Heart left ventricle (tissue), 16 donors: Measurements from ENCODE around the gene FYN. TPM values are rescaled to one million over a fixed set of nuclear protein-coding genes. Genes with fewer than 3 reads are reported as not detected.
A peak's percentile ranks its signal among the peaks of the same experiment; 100 is the strongest.
"Not testable (repeated sequence)": the region's sequence is repeated elsewhere in the genome, so short reads cannot be mapped to it uniquely, and the experiment has no call there.

ENCODE experiments used
- ATAC-seq, 4 donors: fragments of 200-7000 bp; cut with Tn5 transposase; one replicate each; pipeline ENCODE4 v1.9.1; 2020 to 2022; ENCODE audit warnings: moderate library complexity in 4 of 4, mild to moderate bottlenecking in 3 of 4, moderate number of reproducible peaks in 1 of 4
- DNase-seq, 5 donors: peaks; one replicate each; pipeline ENCODE4 v3.0.0-alpha.2; 2020
- H3K27ac ChIP-seq, 12 donors: fragments of 200-600 bp; sonication (generic) in 4 of 12; one replicate each; pipeline versions ENCODE4 v1.5.0 to v1.8.0; 2016 to 2022; ENCODE audit warnings: mild to moderate bottlenecking in 2 of 12
- H3K27me3 ChIP-seq, 9 donors: fragments of 200-600 bp; sonication (generic) in 2 of 9; one replicate each; pipeline versions ENCODE4 v1.5.1 to v1.8.0; 2016 to 2022; ENCODE audit warnings: mild to moderate bottlenecking in 3 of 9
- H3K36me3 ChIP-seq, 9 donors: fragments of 200-600 bp; sonication (generic) in 2 of 9; one replicate each; pipeline versions ENCODE4 v1.5.0 to v1.8.0; 2018 to 2022; ENCODE audit warnings: mild to moderate bottlenecking in 2 of 9
- H3K4me1 ChIP-seq, 12 donors: fragments of 200-600 bp; sonication (generic) in 4 of 12; one replicate each; pipeline versions ENCODE4 v1.5.0 to v1.8.0; 2016 to 2022; ENCODE audit warnings: mild to moderate bottlenecking in 3 of 12
- H3K4me3 ChIP-seq, 12 donors: fragments of 200-600 bp; sonication (generic) in 4 of 12; one replicate each; pipeline versions ENCODE4 v1.5.0 to v1.8.0; 2017 to 2022; ENCODE audit warnings: mild to moderate bottlenecking in 9 of 12, moderate library complexity in 4 of 12
- H3K9me3 ChIP-seq, 12 donors: fragments of 200-600 bp; sonication (generic) in 4 of 12; one replicate each; pipeline versions ENCODE4 v1.5.0 to v1.8.0; 2016 to 2022; ENCODE audit warnings: mild to moderate bottlenecking in 1 of 12
- POLR2A ChIP-seq, 2 donors: fragments of 450-650 bp; IDR thresholded peaks; one replicate each; pipeline ENCODE4 v1.6.1; 2017; ENCODE audit warnings: antibody characterized with exemption in 2 of 2, mild to moderate bottlenecking in 2 of 2, moderate library complexity in 2 of 2
- WGBS, 4 donors: extraction: QIAGEN DNeasy Blood & Tissue Kit in 2 of 4; methylation state at CpG; one replicate each; pipeline versions ENCODE4 v1.1.5 to v1.1.7; 2013 to 2018; 5-methylcytosine and 5-hydroxymethylcytosine counted together
- intact Hi-C, 10 donors: fragments of 100-400 bp; cut with DNase I; formaldehyde crosslinking; loops; one replicate each; pipeline versions ENCODE4 v1.11.1 to v1.14.2; 2022
- polyA plus RNA-seq, 2 donors: library from polyadenylated mRNA; stranded (reverse); fragments of 200-250 nt; gene quantifications; one replicate each; pipeline ENCODE4 v1.2.3, GENCODE V29; 2013
- total RNA-seq, 9 donors: library from RNA; depleted of rRNA in 2 of 9; stranded (reverse); fragments of >200 nt in 2 of 9; fragmentation: NEBNext Ultra II Directional in 3 of 9; extraction: Animal tissue kit (Norgen Biotek cat#: 25700) in 3 of 9; gene quantifications; one replicate each; pipeline versions ENCODE4 v1.1.0 to v1.2.4, GENCODE V29; 2016 to 2023
- TF ChIP-seq, protein P1 (sequence below), 12 donors: fragments of 200-600 bp; sonication (generic) in 4 of 12; IDR thresholded peaks; one replicate each; pipeline versions ENCODE4 v1.5.0 to v1.8.0; 2018 to 2022; ENCODE audit warnings: antibody characterized with exemption in 12 of 12, mild to moderate bottlenecking in 5 of 12
- donor health status: ischemic (EF 13 %, LVEDD 7.1; RV severe dilation, severe dysfunction).
- donor health status: healthy with polysubstance abuse.
- donor health status: DM: no; HTN: yes; CAD: no.
- donor health status: DM: no; HTN: no; CAD: no.
- donor health status: ischemic (EF 25% LVEDD 6.9; RV normal size, moderate dysfunction).
- donor health status: ischemic (EF 25% LVEDD 5.7; RV mildly dilated, moderate dysfunction).
- donor health status: healthy.
- donor health status: DM: yes; HTN: yes; CAD: no.
- donor health status: ischemic (EF 35%, LVEDD 5.7; RV mildly dilated, moderate dysfunction).
- donor health status: nonischemic (EF 11% LVEDD 7.7; RV severe dilation, severe dysfunction).
- donor health status: DM: yes; HTN: yes; CAD: no.
- donor health status: PGD.
- donor health status: ischemic (EF 29% LVEDD 5.4; RV normal size, mild dysfunction).
- donor health status: nonischemic (EF 23%, LVEDD 6.1; RV moderate dilation, normal function).

The FYN gene
- total and polyA plus RNA-seq, 11 donors, result 14.7 to 72.4 (median 52.3) TPM

DNA sequence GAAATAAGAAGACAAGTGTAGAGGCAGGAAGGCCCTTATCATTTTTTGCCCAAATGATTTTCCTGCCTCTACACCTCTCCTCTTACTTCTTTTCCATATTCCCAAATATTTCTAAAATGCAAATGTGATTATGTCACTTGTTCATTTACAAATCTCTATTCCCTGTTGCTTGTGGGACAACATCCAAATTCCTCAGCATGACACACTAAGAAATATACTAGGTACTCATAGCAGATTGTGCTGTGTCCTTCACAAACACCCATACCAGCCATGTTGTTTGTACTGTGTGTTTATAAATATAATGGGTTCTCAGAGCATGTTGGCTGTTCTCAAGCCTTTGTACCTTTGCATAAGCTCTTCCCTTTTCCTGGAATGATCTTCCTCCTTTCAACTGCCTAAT lies 17.7 kb upstream of the FYN start:
- no peak overlapping the region for H3K4me3 ChIP-seq
- intact Hi-C loops, result loop anchor here in 1 of 10 donors (5.0 kb wide), 1 partner anchor 151 kb away; no protein-coding TSS in a partner anchor
- ATAC-seq, result no peak
- H3K27me3 ChIP-seq, result no peaks in the 10 kb centered on the region
- no peak overlapping the region for H3K27ac ChIP-seq
- no peaks in the 10 kb centered on the region for H3K36me3 ChIP-seq
- DNase-seq, result no peak
- no peak for TF ChIP-seq POLR2A (IDR thresholded peaks at IDR 0.05)
- TF ChIP-seq, protein P1, sequence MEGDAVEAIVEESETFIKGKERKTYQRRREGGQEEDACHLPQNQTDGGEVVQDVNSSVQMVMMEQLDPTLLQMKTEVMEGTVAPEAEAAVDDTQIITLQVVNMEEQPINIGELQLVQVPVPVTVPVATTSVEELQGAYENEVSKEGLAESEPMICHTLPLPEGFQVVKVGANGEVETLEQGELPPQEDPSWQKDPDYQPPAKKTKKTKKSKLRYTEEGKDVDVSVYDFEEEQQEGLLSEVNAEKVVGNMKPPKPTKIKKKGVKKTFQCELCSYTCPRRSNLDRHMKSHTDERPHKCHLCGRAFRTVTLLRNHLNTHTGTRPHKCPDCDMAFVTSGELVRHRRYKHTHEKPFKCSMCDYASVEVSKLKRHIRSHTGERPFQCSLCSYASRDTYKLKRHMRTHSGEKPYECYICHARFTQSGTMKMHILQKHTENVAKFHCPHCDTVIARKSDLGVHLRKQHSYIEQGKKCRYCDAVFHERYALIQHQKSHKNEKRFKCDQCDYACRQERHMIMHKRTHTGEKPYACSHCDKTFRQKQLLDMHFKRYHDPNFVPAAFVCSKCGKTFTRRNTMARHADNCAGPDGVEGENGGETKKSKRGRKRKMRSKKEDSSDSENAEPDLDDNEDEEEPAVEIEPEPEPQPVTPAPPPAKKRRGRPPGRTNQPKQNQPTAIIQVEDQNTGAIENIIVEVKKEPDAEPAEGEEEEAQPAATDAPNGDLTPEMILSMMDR (IDR thresholded peaks at IDR 0.05), result no peak
- H3K9me3 ChIP-seq, result no peaks in the 10 kb centered on the region
- H3K4me1 ChIP-seq, result peaks cover 0 to 15% (median 2%) of the 10 kb centered on the region in 12 donors

DNA sequence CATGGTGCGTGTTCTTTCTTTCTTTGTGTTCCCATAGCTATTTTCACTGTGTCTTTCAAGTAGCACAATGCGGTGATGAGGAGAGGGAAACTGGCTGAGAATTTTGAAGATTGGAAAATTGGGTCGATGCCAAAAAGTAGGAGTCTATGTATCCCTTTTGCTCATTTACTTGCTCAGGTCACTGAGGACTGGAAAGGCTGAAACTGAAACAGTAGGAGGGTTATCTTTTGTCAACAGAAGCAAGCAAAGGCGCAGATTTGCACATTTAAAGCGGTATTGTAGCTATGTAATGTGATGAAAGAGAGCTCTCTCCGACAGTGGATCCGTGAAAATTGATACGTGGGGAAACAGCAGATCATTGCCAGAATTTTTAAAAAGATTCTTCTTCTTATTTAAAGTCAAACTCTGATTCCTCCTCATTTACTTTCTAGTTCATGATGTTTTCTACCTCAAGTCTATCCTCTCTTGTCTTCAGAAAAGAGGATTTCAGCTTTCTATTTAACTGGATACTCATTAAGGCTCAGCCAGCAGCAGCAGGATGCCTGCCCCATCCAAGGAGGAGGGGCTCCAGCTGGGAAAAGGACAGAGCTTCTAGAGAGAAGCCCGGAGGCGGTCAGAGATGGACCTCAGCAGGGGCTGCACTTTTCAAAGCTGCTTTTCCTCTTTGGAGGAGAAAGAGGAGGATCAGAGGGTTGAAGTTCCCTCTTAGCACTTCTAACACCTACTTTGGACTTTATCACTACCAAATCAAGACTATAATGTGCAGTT lies 15.9 kb upstream of the FYN start:
- no peaks in the 10 kb centered on the region for H3K9me3 ChIP-seq
- peaks cover 0 to 15% (median 2%) of the 10 kb centered on the region in 12 donors for H3K4me1 ChIP-seq
- peak overlapping the region in 8 of 12 donors; percentile 5 to 58 (median 40) for H3K27ac ChIP-seq
- DNase-seq (peak in 3 of 5 donors; percentile 39 to 51 (median 42)), ATAC-seq (peak; percentile 59 to 86 (median 70))
- intact Hi-C loops, result loop anchor here in 2 of 10 donors (5.0 kb wide), 2 partner anchors 43 to 93 kb away; no protein-coding TSS in a partner anchor
- peak overlapping the region in 9 of 12 donors; percentile 8 to 51 (median 29) for H3K4me3 ChIP-seq
- H3K36me3 ChIP-seq, result no peaks in the 10 kb centered on the region
- 22 to 36% (median 33%) methylated on average over 10 of the region's 10 CpGs for WGBS, 4 donors
- H3K27me3 ChIP-seq, result no peaks in the 10 kb centered on the region
- no peak for TF ChIP-seq POLR2A (IDR thresholded peaks at IDR 0.05)
- TF ChIP-seq, protein P1 (IDR thresholded peaks at IDR 0.05), result no peak

DNA sequence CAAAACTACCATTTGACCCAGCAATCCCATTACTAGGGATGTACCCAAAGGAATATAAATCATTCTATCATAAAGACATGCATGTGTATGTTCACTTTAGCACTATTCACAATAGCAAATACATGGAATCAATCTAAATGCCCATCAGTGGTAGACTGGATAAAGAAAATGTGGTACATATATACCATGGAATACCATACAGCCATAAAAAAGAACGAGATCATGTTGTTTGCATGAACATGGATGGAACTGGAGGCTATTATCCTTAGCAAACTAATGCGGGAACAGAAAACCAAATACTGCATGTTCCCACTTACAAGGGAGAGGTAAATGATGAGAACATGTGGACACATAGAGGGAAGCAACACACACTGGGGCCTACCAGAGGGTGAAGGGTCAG lies 13.5 kb upstream of the FYN start:
- not testable (repeated sequence) for H3K4me3 ChIP-seq, H3K27me3 ChIP-seq, H3K27ac ChIP-seq, H3K36me3 ChIP-seq, H3K9me3 ChIP-seq, ATAC-seq, DNase-seq
- peaks cover 0 to 15% (median 2%) of the 10 kb centered on the region in 12 donors for H3K4me1 ChIP-seq
- 91 to 98% (median 96%) methylated on average over 2 of the region's 2 CpGs for WGBS, 4 donors
- intact Hi-C loops, result loop anchor here in 2 of 10 donors (5.0 kb wide), 2 partner anchors 46 to 96 kb away; no protein-coding TSS in a partner anchor

DNA sequence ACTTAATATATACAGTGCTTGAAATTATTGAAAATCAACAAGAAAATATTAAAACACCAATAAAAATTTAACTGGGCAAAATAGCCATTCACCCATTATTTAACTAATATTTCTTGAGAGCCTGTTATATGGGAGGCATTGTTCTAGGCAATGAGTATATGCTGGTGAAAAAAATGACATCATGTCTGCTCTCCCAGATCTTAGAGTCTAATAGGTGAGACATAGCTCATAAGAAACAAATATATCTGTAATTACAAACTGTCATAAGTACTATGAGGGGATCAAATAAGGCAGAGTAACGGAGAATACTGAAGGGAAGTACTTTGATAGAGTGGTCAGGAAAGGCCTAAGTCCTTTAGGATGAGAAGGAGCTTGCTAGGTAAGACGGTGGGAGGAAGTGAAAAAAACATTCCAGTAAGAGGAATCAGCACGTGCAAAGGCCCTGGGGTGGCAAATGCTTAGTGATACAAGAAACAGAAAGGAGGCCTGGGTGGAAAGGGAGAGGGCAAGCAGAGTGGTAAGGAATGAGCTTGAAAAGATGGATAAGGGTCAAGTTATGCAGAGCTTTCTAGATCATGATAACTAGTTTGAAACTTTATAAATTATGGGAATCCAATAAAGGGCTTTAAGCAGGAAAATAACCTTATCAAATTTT lies 12.2 kb upstream of the FYN start:
- H3K36me3 ChIP-seq, result no peaks in the 10 kb centered on the region
- no peaks in the 10 kb centered on the region for H3K27me3 ChIP-seq
- WGBS, 4 donors, result 91 to 94% (median 94%) methylated on average over 3 of the region's 3 CpGs
- TF ChIP-seq, protein P1 (IDR thresholded peaks at IDR 0.05), result no peak
- TF ChIP-seq POLR2A (IDR thresholded peaks at IDR 0.05), result no peak
- H3K27ac ChIP-seq, result no peak overlapping the region
- DNase-seq (no peak), ATAC-seq (no peak)
- H3K4me1 ChIP-seq, result peaks cover 0 to 15% (median 2%) of the 10 kb centered on the region in 12 donors
- H3K4me3 ChIP-seq, result no peak overlapping the region
- H3K9me3 ChIP-seq, result no peaks in the 10 kb centered on the region
- intact Hi-C loops, result loop anchor here in 2 of 10 donors (5.0 kb wide), 2 partner anchors 47 to 97 kb away; no protein-coding TSS in a partner anchor
